ENCODE measurements around the gene ALPK1. TPM values are rescaled to one million over a fixed set of nuclear protein-coding genes. Genes with fewer than 3 reads are reported as not detected.

ALPK1 gene
- total RNA-seq, 1 experiment from 2014 or later, result 0.17 TPM

DNA sequence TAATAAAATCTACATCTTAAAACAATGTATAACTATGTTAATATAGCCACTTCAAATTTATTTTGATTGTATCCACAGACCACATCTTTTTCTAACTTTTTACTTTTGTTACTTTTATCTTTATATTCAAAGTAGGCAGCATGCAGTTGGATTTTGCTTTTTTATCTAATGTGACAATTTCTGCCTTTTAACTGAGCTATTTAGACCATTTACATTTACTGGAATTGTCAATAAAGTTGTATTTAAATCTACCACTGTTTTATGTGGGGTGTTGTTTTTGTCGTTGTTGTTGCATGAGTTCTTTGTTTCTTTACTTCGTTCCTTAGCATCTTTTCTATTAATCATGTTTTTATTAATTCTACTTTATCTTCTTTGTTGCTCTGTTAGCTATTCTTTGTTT, 176.8 kb downstream of the ALPK1 start:
- H3K79me1 ChIP-seq (ENCODE audit: insufficient read depth, low read depth, low read length, poor library complexity, severe bottlenecking), result no peaks in the 10 kb centered on the region
- no peak overlapping the region for H3K4me3 Mint-ChIP-seq
- peaks cover 0 to 3% (median 0%) of the 10 kb centered on the region in 3 experiments; a peak in 1 of 7 replicates for H3K36me3 Mint-ChIP-seq (ENCODE audit: insufficient read depth in 1 of 3, low read depth in 3 of 3)
- H3K4me1 ChIP-seq (ENCODE audit: insufficient read depth, low read length), result no peaks in the 10 kb centered on the region
- no peak overlapping the region for H2BK5ac ChIP-seq (ENCODE audit: insufficient read length, low read length)
- no peak overlapping the region for H3K18ac ChIP-seq (ENCODE audit: insufficient read length, low read depth, low read length)
- no peak overlapping the region for H3K4me2 ChIP-seq (ENCODE audit: insufficient read depth, insufficient read length, low read length)
- no peak overlapping the region for H4K8ac ChIP-seq (replicated peaks; ENCODE audit: insufficient read length, low read depth, low read length)
- no peak overlapping the region for H3K14ac ChIP-seq (ENCODE audit: insufficient read depth, low read length)
- no peaks in the 10 kb centered on the region for H3K27me3 ChIP-seq (ENCODE audit: insufficient read depth, low read length)
- peaks cover 18% of the 10 kb centered on the region for H3K27me3 Mint-ChIP-seq (ENCODE audit: low read depth)
- H3K9me3 Mint-ChIP-seq, result peaks cover 2 to 9% of the 10 kb centered on the region in 2 experiments; a peak in 3 of 5 replicates
- H3K9ac ChIP-seq (ENCODE audit: extremely low read depth, insufficient read length, low read length), result no peak overlapping the region
- H2AFZ ChIP-seq (ENCODE audit: low read length), result no peak overlapping the region
- no peak overlapping the region for H3K27ac ChIP-seq (ENCODE audit: insufficient read length, low read depth, low read length)
- no peaks in the 10 kb centered on the region for H3K79me2 ChIP-seq (ENCODE audit: insufficient read depth, low read length)
- no peak overlapping the region for H3K56ac ChIP-seq (ENCODE audit: insufficient read length, low read depth, low read length)
- TF ChIP-seq, protein P1, sequence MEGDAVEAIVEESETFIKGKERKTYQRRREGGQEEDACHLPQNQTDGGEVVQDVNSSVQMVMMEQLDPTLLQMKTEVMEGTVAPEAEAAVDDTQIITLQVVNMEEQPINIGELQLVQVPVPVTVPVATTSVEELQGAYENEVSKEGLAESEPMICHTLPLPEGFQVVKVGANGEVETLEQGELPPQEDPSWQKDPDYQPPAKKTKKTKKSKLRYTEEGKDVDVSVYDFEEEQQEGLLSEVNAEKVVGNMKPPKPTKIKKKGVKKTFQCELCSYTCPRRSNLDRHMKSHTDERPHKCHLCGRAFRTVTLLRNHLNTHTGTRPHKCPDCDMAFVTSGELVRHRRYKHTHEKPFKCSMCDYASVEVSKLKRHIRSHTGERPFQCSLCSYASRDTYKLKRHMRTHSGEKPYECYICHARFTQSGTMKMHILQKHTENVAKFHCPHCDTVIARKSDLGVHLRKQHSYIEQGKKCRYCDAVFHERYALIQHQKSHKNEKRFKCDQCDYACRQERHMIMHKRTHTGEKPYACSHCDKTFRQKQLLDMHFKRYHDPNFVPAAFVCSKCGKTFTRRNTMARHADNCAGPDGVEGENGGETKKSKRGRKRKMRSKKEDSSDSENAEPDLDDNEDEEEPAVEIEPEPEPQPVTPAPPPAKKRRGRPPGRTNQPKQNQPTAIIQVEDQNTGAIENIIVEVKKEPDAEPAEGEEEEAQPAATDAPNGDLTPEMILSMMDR (conservative IDR thresholded peaks at IDR 0.05), result no peak
- WGBS (ENCODE audit: extremely low coverage, insufficient read length, low lambda C conversion rate), result no CpG with 5 or more reads among the region's 2 CpGs
- no peaks in the 10 kb centered on the region for H3K9me3 ChIP-seq (ENCODE audit: control insufficient read depth, low read depth, low read length)
- H3K27ac Mint-ChIP-seq, result no peak overlapping the region
- no peaks in the 10 kb centered on the region for H3K23me2 ChIP-seq (ENCODE audit: insufficient read length, low read depth, low read length, poor library complexity, severe bottlenecking)
- no peak overlapping the region for H3T11ph ChIP-seq (ENCODE audit: low read length)
- no peak for DNase-seq
- H2AK5ac ChIP-seq (ENCODE audit: insufficient read length, low read length), result no peak overlapping the region
- H3K23ac ChIP-seq (ENCODE audit: insufficient read length, low read depth, low read length), result no peak overlapping the region
- H3K4me1 Mint-ChIP-seq, result peaks cover 4 to 5% of the 10 kb centered on the region in 2 experiments; a peak in 2 of 4 replicates
- no peak overlapping the region for H4K91ac ChIP-seq (ENCODE audit: insufficient read length, low read depth, low read length)
- no peak overlapping the region for H2BK120ac ChIP-seq (ENCODE audit: low read depth, low read length, poor library complexity, severe bottlenecking)
- H2BK12ac ChIP-seq (ENCODE audit: insufficient read length, low read depth, low read length), result no peak overlapping the region
- H2BK15ac ChIP-seq (ENCODE audit: low read depth, low read length), result no peak overlapping the region
- H4K5ac ChIP-seq (ENCODE audit: insufficient read length, low read depth, low read length), result no peak overlapping the region
- no peak overlapping the region for H3K4ac ChIP-seq (ENCODE audit: low read depth, low read length)
- no peaks in the 10 kb centered on the region for H4K20me1 ChIP-seq (ENCODE audit: control insufficient read depth, insufficient read depth, insufficient read length)
- no peak overlapping the region for H2BK20ac ChIP-seq (ENCODE audit: low read depth, low read length, poor library complexity, severe bottlenecking)

Measured in H9 (cell line).